ENCODE measurements around the gene TGDS. TPM values are rescaled to one million over a fixed set of nuclear protein-coding genes. Genes with fewer than 3 reads are reported as not detected.
"Not testable (repeated sequence)": the region's sequence is repeated elsewhere in the genome, so short reads cannot be mapped to it uniquely, and the experiment has no call there.

TGDS gene
- total RNA-seq, 1 donor from 2014 or later: 21.6 TPM

DNA sequence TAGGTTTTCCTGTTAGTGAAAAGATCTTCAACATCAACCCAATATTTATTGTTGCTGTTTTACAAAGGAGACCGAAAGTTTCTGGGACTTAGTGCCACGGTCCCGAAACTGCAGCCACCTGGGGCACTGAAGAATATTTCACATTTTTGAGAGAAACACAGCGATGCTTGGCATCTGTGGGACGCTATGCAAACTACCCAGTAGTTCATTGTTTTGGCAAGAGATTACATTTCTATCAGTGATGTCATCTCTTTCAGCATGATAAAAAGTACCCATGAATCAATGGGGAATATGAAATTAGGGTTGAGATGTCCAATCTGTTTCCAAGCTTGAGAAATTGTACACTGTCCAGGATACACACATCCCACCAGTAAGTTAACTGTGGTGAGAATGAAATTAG lies 43.9 kb downstream of the TGDS start:
- no peak for DNase-seq

DNA sequence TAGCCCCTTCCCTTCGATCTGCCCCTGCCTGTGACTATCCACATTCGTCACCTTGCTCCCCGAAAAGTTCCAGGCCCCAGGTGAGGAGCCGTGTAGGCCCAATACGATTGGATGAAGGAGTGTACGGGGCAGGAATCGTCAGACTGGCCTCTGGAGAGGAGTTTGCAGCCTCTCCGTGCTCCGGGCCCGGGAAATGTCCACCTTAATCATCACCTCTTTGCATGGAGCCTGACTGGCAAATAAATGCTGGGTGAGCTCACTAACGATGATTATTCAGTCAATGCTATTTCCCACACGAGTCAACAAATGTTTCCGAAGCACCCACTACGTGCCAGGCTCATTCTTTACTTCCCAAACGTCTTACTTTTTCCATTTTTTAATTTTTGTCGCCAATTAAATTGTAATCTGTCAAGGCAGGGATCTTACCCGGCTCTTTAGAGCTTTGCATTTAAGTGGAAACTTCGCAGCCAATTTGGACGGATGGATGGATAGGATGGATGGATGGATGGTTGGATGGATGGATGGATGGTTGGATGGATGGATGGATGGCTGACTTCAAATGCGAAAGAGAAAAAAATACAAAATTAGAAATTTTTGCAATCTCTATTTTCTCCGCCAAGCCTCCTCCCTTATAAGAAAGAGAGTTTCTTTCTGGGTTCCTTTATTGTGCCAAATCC lies 45.8 kb downstream of the TGDS start:
- no peak for DNase-seq

DNA sequence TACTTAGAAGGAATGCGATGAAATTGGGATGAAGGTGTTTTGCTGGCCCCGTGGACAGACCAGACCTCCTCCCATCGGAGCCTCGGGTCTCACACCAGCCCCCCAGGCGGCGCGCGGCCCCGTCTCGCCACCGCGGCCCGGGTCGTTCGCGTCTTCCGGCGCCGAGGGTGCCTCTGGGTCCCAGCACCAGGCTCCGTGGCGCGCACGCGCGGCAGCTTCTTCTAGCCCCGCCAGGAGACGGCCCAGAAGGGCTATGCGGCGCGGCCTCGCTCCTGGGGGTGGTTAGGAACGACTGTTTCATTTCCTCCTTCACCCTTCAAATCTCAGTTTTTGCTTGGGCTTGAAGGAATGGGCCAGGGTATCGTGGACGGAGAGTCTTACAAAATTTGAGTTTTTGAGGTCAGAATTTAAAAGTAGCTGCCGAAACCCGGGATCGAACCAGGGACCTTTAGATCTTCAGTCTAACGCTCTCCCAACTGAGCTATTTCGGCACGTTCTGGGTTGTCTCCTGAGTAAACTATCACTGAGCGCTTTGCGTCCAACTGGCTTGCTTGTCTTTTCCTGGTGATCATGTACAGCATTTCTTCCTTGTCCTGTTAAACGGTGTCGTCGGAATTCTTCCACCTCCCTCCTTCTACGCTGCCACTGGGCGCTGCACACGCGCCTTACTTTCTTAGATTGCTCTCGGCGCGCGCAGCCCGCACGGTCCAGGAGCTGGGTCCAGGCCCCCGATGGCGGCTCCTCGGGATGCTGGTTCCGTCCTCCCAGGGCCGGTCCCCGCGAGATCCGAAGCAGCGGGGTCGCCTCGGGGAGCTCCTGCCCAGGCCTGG lies 46.5 kb downstream of the TGDS start:
- DNase-seq: peak; percentile 95

DNA sequence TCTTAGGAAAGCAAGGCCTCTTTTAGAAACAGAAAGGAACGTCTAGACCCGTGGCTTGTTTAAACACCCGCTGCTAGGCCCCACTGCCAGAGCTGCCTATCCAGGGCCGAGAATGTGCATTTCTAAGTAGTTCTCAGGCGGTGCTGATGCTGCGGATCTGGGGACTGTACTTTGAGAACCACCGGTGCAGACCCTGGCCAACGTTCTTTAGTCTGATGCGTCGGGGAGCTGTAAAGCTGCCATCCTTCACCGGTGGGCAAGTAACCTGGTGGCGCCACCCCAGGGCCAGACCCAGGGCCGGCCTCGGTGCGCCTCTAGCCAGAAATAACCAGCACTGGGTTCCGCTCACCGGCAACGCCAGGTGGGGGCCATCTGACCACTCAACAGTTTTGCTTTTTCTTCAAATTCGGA lies 47.1 kb downstream of the TGDS start:
- no peak for DNase-seq

DNA sequence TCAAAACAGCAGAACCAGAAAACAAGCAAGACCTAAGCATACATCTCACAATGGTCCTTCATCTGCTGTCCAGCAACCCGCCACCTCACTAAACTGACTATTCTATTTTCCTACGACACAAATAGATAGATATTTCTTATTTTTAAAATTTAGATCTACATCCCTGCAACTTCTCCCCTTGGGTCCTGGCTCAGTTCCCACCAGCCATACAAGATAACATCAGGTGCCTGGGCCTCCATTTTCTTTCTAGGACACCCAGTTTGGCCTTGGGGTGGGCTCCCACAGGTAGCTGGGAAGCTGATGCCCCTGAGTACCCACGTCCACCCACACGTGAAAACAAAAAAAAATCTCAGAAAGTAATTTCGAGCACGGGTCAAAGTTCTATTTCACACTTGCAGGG lies 47.6 kb downstream of the TGDS start:
- no peak for DNase-seq

DNA sequence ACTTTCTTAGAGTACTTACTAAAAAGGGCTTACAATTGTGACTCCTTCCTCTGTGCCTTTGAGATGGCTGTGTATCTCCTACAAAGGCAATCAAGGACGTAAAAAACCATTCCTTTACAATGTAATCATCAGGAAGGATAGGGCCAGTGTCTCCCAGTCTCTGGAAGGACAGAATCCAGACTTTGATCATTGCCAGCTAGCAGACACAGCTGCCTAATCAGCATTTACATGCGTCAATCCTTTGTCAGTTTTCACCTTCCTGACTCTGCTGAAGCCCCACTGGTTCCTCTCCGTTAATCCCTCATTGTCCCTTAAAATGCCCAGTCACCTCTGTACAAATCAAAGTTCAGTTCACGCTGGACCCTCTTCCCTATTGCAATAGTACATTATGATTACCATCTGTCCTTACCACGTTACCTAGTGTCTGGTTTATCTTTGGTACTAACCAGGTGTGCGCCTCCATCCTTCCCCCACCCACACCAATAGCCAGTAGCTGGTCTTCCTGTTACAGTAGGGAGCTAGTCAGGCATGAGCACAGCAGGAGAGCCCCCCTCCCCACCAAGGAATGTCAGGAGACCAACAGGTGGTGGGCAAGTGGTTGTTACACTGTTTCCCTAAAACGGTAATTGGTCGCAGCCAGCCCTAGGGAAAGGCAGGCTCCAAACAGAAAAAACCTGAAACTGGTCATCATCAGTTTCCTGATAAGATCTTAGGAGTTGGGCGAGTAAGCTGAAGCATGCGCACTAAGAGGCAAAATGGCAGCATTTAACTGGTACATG lies 49.7 kb downstream of the TGDS start:
- no peak for DNase-seq

DNA sequence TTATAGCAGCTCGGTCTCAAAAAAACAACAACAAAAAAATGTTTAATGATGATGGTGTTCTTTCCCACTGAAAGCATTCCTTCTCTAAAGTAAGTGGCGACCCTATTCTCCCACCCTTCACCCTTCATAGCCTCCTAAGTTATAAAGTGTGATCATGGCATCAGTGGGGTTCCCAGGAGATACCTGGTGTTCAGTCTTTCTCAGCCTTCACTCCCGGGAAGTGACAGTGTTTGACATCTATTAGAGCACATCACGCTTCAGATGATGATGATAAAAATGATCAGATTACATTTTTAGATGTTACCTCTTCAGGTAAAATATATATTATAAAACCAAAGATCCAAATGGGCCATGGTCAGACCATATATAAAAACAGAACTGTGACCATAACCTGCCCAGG lies 51.0 kb downstream of the TGDS start:
- DNase-seq: no peak

DNA sequence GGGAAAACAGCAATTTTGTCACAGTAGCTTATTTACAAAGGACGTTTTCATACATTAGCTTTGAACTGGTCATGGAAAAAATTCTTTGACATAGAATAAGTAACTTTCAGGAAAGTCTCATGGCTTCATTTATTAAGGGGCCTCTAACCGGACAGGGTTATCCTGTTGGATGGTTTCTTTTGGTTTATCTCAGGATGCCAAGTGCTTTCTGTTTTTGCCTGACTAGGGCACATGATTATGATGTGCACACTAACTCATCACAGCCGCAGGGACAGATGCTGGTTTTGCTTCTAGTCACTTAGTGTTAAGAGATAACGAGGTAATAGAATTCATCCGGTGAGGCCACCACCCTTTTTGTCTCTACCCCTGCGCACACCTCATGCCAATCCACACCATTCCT lies 53.0 kb downstream of the TGDS start:
- DNase-seq: no peak

DNA sequence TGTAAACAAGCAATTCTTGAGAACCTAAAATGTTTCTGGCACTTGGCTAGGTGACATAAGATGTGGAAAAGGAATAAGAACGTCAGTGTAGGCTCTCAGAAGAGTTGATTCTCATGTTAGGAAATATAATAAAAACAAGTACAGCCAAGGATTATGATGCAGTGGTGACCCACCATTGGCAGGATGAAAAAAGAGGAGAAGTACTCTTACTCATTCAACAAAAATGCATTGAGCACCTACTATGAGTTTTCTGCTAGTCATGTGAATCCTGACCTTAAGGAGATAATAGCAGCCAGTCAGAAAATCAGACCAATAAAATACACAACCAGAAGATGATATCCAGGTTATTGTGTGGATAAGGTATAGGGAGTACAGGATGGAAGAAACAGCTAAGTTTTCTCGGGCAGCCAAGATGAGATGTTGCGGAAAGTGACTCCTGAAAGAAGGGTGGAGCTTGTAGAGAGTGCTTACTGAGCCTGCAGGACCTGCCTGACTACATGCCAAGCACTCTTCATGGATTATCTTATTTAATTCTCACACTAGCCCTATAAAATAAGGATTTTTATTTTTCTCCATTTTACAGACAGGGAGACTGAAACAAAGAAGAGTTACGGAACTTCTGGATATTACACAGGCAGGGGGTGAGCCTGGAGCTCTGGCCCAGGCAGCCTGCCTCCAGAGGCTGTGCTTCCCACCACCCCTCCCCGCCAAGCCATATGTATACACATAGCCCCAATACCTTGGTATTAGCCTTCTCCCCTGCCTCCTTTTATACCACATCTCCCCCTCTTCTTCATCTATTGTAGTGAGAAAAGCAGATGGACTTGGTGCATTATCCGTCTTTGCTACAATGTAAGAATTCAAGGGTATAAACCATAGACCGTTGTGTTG lies 58.0 kb downstream of the TGDS start:
- no peak for DNase-seq

DNA sequence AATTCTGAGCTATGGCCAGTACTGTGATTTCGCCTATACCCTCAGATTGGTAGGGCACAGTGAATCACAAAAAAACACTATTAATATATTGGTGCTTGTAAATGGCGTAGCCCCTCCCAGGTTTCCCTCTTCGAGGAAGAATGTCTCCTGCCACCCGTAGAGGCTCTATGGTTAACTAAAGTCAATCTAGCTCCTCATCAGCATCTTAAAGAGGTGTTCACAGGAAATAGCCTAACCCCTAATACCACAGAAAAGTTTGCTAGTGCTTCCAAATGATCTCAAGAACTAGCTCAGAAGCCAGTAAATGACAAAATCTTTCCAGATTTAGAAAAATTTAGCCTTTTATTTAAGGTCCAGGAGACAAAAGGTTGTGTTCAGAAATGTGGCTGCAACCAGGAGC lies 60.2 kb downstream of the TGDS start:
- no peak for DNase-seq

DNA sequence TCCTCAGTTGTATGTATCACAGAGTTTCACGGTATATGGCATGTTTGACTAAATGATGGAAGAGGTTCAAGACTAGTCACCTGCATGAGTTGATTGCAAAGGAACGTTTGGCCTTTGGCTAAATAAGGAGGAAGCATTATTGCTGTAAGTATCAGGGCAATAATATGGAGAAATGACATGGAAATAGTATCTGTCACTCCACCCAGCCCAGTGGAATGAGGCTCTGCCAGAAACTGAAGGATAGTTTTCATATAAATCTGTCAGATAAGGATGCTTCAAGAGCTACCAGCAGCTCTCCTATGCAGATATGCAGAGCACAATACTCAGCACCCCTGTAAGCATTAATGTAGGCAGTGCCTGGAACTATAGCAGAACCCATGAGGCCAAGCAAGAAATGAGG lies 60.7 kb downstream of the TGDS start:
- no peak for DNase-seq

DNA sequence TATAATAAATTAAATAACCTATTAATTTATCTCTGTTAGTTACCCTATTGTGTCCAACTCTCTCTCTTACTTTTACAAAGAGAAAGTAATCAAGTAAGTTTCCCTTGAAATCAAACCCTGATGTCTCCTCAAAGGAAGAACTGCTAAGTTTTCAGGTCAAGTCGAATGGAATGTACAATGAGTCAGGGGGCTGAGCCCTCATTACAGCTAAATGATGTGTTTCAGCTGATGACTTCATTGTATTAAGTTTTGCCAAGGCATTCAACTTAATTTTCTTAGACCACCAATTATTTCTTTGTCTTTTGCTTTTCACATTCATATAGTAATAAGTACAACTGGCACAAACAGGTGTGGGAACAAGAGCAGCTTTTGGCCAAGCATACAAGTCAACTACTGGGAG lies 61.8 kb downstream of the TGDS start:
- no peak for DNase-seq

DNA sequence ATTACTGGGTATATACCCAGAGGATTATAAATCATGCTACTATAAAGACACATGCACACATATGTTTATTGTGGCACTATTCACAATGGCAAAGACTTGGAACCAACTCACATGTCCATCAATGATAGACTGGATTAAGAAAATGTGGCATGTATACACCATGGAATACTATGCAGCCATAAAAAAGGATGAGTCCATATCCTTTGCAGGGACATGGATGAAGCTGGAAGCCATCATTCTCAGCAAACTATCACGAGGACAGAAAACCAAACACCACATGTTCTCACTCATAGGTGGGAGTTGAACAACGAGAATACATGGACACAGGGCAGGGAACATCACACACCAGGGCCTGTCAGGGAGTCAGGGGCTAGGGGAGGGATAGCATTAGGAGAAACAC lies 63.7 kb downstream of the TGDS start:
- not testable (repeated sequence) for DNase-seq

DNA sequence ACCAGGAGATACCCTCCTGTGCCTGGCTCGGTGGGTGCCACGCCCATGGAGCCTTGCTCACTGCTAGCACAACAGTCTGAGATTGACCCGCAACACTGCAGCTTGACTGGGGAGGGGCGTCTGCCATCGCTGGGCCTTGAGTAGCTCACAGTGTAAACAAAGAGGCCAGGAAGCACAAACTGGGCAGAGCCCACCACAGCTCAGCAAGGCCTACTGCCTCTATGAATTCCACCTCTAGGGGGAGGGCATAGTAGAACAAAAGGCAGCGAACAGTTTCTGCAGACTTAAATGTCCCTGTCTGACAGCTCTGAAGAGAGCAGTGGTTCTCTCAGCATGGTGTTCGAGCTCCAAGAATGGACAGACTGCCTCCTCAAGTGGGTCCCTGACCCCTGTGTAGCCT lies 69.0 kb downstream of the TGDS start:
- not testable (repeated sequence) for DNase-seq

DNA sequence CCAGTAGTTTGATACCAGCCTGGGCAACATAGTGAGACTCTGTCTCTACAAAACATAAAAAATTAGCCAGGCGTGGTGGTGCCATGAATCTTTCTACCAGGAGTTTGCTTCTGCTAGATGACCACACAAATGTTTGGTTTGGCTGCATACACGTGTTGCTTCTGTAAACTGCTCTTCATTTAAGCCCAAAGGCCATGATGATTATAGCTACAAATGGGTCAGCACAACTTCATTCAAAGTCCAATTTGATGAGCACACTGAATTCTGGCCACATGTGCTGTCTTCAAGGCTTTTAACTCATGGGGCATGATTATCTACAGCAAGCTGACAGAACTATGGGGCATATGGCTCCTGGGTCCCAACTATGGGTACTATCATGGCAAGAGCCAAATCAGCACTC lies 70.2 kb downstream of the TGDS start:
- no peak for DNase-seq

DNA sequence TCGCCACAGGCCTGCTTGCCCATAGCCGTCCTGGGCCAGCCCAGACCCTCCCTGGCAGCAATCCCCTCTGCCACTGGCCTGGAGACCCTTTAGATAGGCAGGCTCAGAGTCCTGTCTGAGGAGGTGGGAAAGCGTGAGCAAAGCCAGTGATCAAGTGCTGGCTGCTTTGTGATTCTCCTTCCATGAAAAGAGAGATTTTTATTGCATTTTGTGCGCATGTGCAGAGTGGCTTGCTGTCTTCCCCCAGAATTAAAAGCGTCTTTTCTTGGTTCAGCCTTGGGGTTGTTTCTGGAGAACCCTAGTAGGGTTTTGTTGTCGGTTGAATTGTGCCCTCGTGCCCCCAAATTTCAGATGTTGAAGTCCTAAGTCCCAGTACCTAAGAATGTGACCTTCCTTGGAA lies 71.5 kb downstream of the TGDS start:
- no peak for DNase-seq

Other genes starting within 250 kb of the TGDS start
- gene DCT, start 116.5 kb downstream of the TGDS start, total RNA-seq: 28.3 TPM
- 9.9 TPM for gene GPR180, start 5.7 kb upstream of the TGDS start, total RNA-seq
- gene SOX21, start 116.4 kb upstream of the TGDS start, total RNA-seq: 5.1 TPM